ENCODE measurements around the gene SELENOO.

DNA sequence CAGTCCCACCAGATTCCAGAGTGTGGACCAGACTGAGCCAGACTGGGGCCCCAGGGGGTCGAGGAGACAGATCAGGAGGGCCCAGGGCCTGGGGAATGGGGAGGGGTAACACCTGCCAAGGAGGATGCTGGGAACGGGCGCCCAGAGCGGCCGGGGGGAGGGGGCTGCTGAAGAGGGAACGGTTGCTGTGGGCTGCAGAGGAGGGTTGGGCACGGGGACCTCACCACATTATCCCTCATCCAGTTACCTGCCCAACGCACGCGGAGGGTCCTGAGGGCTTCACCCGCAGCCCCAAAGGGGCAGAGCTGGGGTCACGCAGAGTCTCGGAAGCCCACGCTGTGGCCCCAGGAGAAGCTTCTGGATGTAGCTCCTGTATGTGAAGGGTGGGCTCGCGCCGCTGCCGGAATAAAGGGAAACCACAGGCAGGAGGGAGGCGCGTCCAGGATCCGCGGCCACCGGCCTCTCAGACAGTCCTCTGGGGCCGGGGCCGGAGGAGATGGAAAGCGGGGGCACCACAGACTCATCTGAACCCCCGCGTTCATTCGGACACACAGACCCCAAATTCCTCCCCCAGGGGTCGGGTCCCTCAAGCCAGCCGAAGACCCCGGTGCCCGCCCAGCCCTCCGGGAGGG is 866 bp upstream of the SELENOO start:
- TF ChIP-seq, protein P1, sequence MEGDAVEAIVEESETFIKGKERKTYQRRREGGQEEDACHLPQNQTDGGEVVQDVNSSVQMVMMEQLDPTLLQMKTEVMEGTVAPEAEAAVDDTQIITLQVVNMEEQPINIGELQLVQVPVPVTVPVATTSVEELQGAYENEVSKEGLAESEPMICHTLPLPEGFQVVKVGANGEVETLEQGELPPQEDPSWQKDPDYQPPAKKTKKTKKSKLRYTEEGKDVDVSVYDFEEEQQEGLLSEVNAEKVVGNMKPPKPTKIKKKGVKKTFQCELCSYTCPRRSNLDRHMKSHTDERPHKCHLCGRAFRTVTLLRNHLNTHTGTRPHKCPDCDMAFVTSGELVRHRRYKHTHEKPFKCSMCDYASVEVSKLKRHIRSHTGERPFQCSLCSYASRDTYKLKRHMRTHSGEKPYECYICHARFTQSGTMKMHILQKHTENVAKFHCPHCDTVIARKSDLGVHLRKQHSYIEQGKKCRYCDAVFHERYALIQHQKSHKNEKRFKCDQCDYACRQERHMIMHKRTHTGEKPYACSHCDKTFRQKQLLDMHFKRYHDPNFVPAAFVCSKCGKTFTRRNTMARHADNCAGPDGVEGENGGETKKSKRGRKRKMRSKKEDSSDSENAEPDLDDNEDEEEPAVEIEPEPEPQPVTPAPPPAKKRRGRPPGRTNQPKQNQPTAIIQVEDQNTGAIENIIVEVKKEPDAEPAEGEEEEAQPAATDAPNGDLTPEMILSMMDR (IDR thresholded peaks at IDR 0.05), result no peak
- TF ChIP-seq POLR2A (IDR thresholded peaks at IDR 0.05), result no peak

Data from Peyer's patch (tissue), 4 donors.